Fibroblast of lung (primary cell): Measurements from ENCODE around the gene MYBPC1.

Experiments
- CTCF ChIP-seq, 2 donors: IDR thresholded peaks in 1 of 2; conservative IDR thresholded peaks in 1 of 2; 1 replicate in 1 of 2; 2 replicates in 1 of 2; pipeline ENCODE4 v1.5.1; 2011 to 2012; ENCODE audit warnings: low read length in 2 of 2, control low read depth in 1 of 2, inconsistent platforms in 1 of 2, low read depth in 1 of 2, mild to moderate bottlenecking in 1 of 2
- EZH2 ChIP-seq: IDR thresholded peaks from 2 replicates; pipeline ENCODE4 v1.5.1; 2012; ENCODE audit warnings: low read length, control low read depth, mild to moderate bottlenecking; ENCODE audit errors: missing control alignments

DNA sequence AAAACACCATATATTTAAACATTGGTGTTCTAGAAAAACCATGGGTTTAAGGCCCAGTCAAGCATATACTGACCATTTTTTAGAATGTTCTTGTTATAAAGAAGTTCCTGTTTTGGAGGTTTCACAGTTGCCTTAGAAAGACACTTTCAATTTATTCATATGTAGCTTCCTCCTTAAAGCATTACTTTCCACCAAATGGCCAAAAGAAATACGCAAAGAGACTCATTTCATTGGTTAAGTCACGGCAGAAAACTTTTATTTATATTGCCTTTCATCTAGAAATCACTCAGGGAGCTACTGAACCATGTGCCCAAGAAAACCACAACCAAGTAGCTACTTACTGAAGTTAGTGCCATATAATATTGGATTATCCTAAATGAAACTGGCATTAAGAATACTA lies 40.0 kb downstream of the MYBPC1 start:
- no peak for TF ChIP-seq CTCF (conservative IDR thresholded peaks at IDR 0.05 in 1 of 2, IDR thresholded peaks at IDR 0.05 in 1 of 2; ENCODE audit: low read depth in 1 of 2, low read length in 2 of 2)
- TF ChIP-seq EZH2, result no peak
